Prostate gland (tissue), 2 donors: ENCODE data around the gene HSH2D. TPM values are rescaled to one million over a fixed set of nuclear protein-coding genes. Genes with fewer than 3 reads are reported as not detected.

ENCODE experiments used
- DNase-seq: peaks from one replicate; pipeline ENCODE4 v3.0.0-alpha.2; 2019; ENCODE audit warnings: low spot score
- H3K27ac ChIP-seq, 2 donors: fragments of 200-600 bp; sonication (generic); 2 replicates each; pipeline ENCODE4 v1.5.1; 2017 to 2019
- H3K27me3 ChIP-seq: fragments of 200-600 bp; sonication (generic); replicated peaks from 2 replicates; pipeline ENCODE4 v1.5.1; 2019; ENCODE audit not compliant: insufficient read depth
- H3K36me3 ChIP-seq, 2 donors: fragments of 200-600 bp; sonication (generic); 1 replicate in 1 of 2; 2 replicates in 1 of 2; pipeline versions ENCODE4 v1.5.1 to v1.8.1; 2017 to 2019
- H3K4me1 ChIP-seq: fragments of 200-600 bp; sonication (generic); replicated peaks from 2 replicates; pipeline ENCODE4 v1.5.1; 2019
- H3K4me3 ChIP-seq, 2 donors: fragments of 200-600 bp; sonication (generic); 2 replicates each; pipeline ENCODE4 v1.5.1; 2017 to 2019
- H3K9me3 ChIP-seq: fragments of 200-600 bp; sonication (generic); 2 replicates; pipeline ENCODE4 v1.5.1; 2017
- CTCF ChIP-seq, 4 experiments: fragments of 200-600 bp in 2 of 4; fragments of 450-650 bp in 2 of 4; sonication (generic) in 2 of 4; IDR thresholded peaks; 1 replicate in 3 of 4; 2 replicates in 1 of 4; pipeline ENCODE4 v1.5.1; 2016 to 2019; ENCODE audit warnings: antibody characterized with exemption in 4 of 4, mild to moderate bottlenecking in 2 of 4, moderate library complexity in 2 of 4
- POLR2A ChIP-seq: fragments of 450-650 bp; IDR thresholded peaks from one replicate; pipeline ENCODE4 v1.6.1; 2016; ENCODE audit warnings: antibody characterized with exemption, mild to moderate bottlenecking
- POLR2AphosphoS5 ChIP-seq: sonication (generic); formaldehyde crosslinking; IDR thresholded peaks from one replicate; pipeline ENCODE4 v1.6.1; 2017; ENCODE audit warnings: antibody characterized with exemption
- WGBS: methylation state at CpG from one replicate; pipeline ENCODE4 v1.1.5; 2018; 5-methylcytosine and 5-hydroxymethylcytosine counted together
- intact Hi-C: fragments of 100-400 bp; cut with DNase I; formaldehyde crosslinking; loops from one replicate; pipeline ENCODE4 v1.14.2; 2022
- total RNA-seq, 2 donors: library from RNA; depleted of rRNA; stranded (reverse); fragments of >200 nt; gene quantifications; one replicate each; pipeline ENCODE4 v1.1.0, GENCODE V29; 2016

Gene HSH2D, protein sequence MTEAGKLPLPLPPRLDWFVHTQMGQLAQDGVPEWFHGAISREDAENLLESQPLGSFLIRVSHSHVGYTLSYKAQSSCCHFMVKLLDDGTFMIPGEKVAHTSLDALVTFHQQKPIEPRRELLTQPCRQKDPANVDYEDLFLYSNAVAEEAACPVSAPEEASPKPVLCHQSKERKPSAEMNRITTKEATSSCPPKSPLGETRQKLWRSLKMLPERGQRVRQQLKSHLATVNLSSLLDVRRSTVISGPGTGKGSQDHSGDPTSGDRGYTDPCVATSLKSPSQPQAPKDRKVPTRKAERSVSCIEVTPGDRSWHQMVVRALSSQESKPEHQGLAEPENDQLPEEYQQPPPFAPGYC
- 10 to 100 TPM; 12.6 to 13.5 TPM for total RNA-seq

- peak; percentile 71 for DNase-seq
- H3K36me3 ChIP-seq = no peaks in the 10 kb centered on the region
- no peaks in the 10 kb centered on the region for H3K27me3 ChIP-seq
- H3K4me1 ChIP-seq = no peaks in the 10 kb centered on the region
- no peaks in the 10 kb centered on the region for H3K9me3 ChIP-seq
- TF ChIP-seq CTCF (IDR thresholded peaks at IDR 0.05) (no peak), POLR2AphosphoS5 (peak; percentile 61), POLR2A (peak; percentile 26)
- H3K4me3 ChIP-seq = peak within 1 kb of the TSS; percentile 20 to 32
- H3K27ac ChIP-seq = peak within 1 kb of the TSS; percentile 56 to 64
- 34% methylated on average over 13 of the region's 13 CpGs for WGBS
- intact Hi-C loops = no loop called here
Measured at GRCh38 chr19:16143399-16144215, at the start of gene HSH2D. Gene HSH2D (plus strand): TSS chr19:16143685. CDS start chr19:16148751, 5,066 bp downstream.

- H3K36me3 ChIP-seq = peaks cover 9 to 33% of the 10 kb centered on the region in 2 donors
- no peak for DNase-seq
- H3K4me1 ChIP-seq = no peaks in the 10 kb centered on the region
- 75% methylated on average over 10 of the region's 10 CpGs for WGBS
- H3K27ac ChIP-seq = peak overlapping the region; percentile 63 to 89
- H3K4me3 ChIP-seq = no peak overlapping the region
- TF ChIP-seq CTCF (IDR thresholded peaks at IDR 0.05) = no peak
- no peak for TF ChIP-seq POLR2A
- TF ChIP-seq POLR2AphosphoS5 = no peak
- H3K9me3 ChIP-seq = no peaks in the 10 kb centered on the region
- intact Hi-C loops = no loop called here
- H3K27me3 ChIP-seq = no peaks in the 10 kb centered on the region
Measured at GRCh38 chr19:16094360-16095070, 49.0 kb upstream of the HSH2D start.

DNA sequence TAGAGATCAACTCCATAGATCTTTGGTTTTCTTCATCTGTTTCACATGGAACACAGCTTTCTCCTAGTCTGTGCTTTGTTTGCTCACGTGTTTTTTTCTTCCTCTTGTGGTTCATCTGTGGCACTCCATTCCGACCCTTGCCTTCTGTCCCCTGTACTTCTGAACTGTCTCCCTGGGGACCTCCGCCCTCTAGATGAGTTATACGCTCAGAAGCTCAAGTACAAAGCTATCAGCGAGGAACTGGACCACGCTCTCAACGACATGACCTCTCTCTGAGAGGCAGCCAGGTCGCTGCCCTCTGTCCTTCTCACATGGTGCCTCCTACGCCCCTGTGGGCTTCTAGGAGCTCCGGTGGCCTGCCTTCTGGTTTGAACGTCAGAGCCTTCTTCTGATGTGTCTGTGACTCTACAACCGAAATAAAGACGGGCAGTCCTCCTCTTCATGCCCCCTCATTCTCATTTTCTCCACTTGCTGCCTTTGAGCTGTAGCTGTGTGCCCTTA is 48.4 kb upstream of the HSH2D start:
- peak overlapping the region; percentile 77 to 89 for H3K27ac ChIP-seq
- no peaks in the 10 kb centered on the region for H3K4me1 ChIP-seq
- intact Hi-C loops = no loop called here
- no peak for DNase-seq
- H3K36me3 ChIP-seq = peaks cover 9 to 30% of the 10 kb centered on the region in 2 donors
- no peaks in the 10 kb centered on the region for H3K27me3 ChIP-seq
- H3K4me3 ChIP-seq = no peak overlapping the region
- H3K9me3 ChIP-seq = no peaks in the 10 kb centered on the region
- TF ChIP-seq POLR2A = no peak
- TF ChIP-seq CTCF (IDR thresholded peaks at IDR 0.05) = no peak
- no peak for TF ChIP-seq POLR2AphosphoS5
- WGBS = 76% methylated on average over 13 of the region's 13 CpGs

DNA sequence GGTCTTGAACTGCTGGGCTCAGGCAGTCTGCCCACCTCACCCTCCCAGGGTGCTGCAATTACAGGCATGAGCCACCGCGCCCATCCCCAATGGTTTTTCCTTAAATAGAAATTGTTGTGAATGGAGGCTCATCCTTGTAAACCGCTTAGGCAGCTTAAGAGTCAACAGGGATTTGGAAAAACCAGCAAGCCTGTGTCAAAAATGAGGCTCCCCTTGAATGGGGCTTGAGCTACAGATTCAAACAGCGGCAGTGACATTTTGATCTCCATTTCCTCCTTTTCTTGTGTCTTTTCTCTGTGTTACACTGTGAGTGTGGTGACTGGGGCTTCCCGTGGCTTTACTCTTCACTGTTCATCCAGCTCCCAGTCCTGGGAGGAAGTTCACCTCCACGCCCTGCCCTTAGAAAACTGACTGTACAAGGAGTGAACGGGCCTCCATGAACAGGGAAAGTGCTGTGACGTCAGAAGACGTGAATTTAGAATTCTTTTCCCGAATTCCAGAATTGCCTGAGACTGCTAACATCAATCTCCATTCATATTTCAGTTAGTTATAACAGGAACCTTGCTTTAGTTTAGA is 47.1 kb upstream of the HSH2D start:
- no peaks in the 10 kb centered on the region for H3K27me3 ChIP-seq
- H3K4me3 ChIP-seq = no peak overlapping the region
- no peak for DNase-seq
- TF ChIP-seq POLR2AphosphoS5 (no peak), CTCF (IDR thresholded peaks at IDR 0.05) (no peak), POLR2A (no peak)
- intact Hi-C loops = no loop called here
- 80% methylated on average over 10 of the region's 10 CpGs for WGBS
- H3K27ac ChIP-seq = peak overlapping the region; percentile 77 to 89
- H3K9me3 ChIP-seq = no peaks in the 10 kb centered on the region
- no peaks in the 10 kb centered on the region for H3K4me1 ChIP-seq
- H3K36me3 ChIP-seq = peaks cover 3 to 24% of the 10 kb centered on the region in 2 donors
